GM19351 (cell line): ENCODE data around the gene MOAP1.
A peak's percentile ranks its signal among the peaks of the same experiment; 100 is the strongest.
"Not testable (repeated sequence)": the region's sequence is repeated elsewhere in the genome, so short reads cannot be mapped to it uniquely, and the experiment has no call there.

ENCODE experiments used
- ATAC-seq: cut with Tn5 transposase; IDR thresholded peaks from one replicate; pipeline ENCODE4 v1.9.1; 2021; ENCODE audit warnings: mild to moderate bottlenecking, moderate library complexity; ENCODE audit not compliant: unreplicated experiment

MOAP1 gene

GRCh38 chr14:93184391-93185348 is at the start of gene MOAP1, which contains the start of gene LYSET:
Gene MOAP1 (minus strand): TSS chr14:93184897. CDS start chr14:93184242, 655 bp downstream.
Gene LYSET (plus strand): TSS chr14:93185317. CDS start chr14:93185406, 89 bp downstream.
- peak; percentile 82 for ATAC-seq

GRCh38 chr14:93233078-93233477 is 48.4 kb upstream of the MOAP1 start:
- not testable (repeated sequence) for ATAC-seq

- ATAC-seq = no peak
Measured at GRCh38 chr14:93232159-93232558, 47.5 kb upstream of the MOAP1 start.

GRCh38 chr14:93231129-93231979 is 46.7 kb upstream of the MOAP1 start:
- no peak for ATAC-seq

GRCh38 chr14:93230539-93230938 is 45.8 kb upstream of the MOAP1 start:
- ATAC-seq = no peak

GRCh38 chr14:93228550-93228949 is 43.9 kb upstream of the MOAP1 start:
- ATAC-seq = no peak

- ATAC-seq = no peak
Measured at GRCh38 chr14:93223565-93223964, 38.9 kb upstream of the MOAP1 start.

- ATAC-seq = no peak
Measured at GRCh38 chr14:93220509-93220908, 35.8 kb upstream of the MOAP1 start.

GRCh38 chr14:93219103-93219726 is 34.5 kb upstream of the MOAP1 start:
- peak; percentile 54 for ATAC-seq

- no peak for ATAC-seq
Measured at GRCh38 chr14:93214598-93214997, 29.9 kb upstream of the MOAP1 start.

GRCh38 chr14:93212432-93212831 is 27.7 kb upstream of the MOAP1 start:
- ATAC-seq = peak; percentile 75

- ATAC-seq = peak; percentile 37
Measured at GRCh38 chr14:93207468-93208308, 23.0 kb upstream of the MOAP1 start.

- ATAC-seq = peak; percentile 73
Measured at GRCh38 chr14:93206793-93207467, 22.2 kb upstream of the MOAP1 start, which contains the start of the genes GON7 and UBR7. Gene GON7 (minus strand): TSS chr14:93207065. CDS start chr14:93207037, 28 bp downstream. Gene UBR7 (plus strand): TSS chr14:93207256. CDS start chr14:93207292, 36 bp downstream.

GRCh38 chr14:93201155-93201704 is 16.5 kb upstream of the MOAP1 start:
- ATAC-seq = no peak

GRCh38 chr14:93200553-93200952 is 15.9 kb upstream of the MOAP1 start:
- no peak for ATAC-seq

- no peak for ATAC-seq
Measured at GRCh38 chr14:93199031-93199430, 14.3 kb upstream of the MOAP1 start.

GRCh38 chr14:93195316-93195999 is 10.8 kb upstream of the MOAP1 start:
- ATAC-seq = no peak

- no peak for ATAC-seq
Measured at GRCh38 chr14:93186956-93187355, 2.3 kb upstream of the MOAP1 start.
